Measurements from ENCODE around the gene MSANTD3.
A peak's percentile ranks its signal among the peaks of the same experiment; 100 is the strongest.

Gene MSANTD3

DNA sequence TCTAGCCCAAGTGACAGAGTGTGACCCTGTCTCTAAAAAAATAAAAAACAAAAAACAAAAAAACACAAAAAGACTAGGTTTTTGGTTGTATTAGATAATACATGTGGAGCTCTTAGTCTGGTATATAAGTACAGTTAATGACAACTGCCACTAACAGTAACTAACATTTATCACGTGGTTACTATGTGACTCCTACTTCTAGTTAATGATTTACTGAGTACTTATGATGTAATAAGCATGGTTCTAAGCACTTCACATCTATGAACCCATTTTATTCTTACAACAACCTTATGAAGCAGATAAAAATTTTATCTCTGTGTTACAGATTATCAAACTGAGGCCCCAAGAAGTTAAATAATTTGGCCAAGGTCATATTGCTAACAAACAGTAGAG lies 39.9 kb downstream of the MSANTD3 start:
- no peak for DNase-seq

DNA sequence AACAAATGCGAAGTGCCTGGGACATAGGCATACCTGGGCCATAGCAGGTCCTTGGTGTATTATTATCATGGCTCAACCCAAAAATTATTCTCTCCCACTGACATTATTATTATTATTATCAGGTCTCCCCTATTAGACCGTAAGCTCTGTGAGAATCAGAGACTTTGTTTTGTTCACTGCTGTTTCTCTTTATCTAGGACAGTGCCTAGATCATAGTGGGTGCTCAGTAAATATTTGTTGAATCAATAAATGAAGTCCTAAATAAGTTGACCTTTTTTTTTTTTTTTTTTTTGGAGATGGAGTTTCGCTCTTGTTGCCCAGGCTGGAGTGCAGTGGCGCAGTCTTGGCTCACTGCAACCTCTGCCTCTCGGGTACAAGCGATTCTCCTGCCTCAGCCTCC lies 41.1 kb downstream of the MSANTD3 start:
- no peak for DNase-seq

DNA sequence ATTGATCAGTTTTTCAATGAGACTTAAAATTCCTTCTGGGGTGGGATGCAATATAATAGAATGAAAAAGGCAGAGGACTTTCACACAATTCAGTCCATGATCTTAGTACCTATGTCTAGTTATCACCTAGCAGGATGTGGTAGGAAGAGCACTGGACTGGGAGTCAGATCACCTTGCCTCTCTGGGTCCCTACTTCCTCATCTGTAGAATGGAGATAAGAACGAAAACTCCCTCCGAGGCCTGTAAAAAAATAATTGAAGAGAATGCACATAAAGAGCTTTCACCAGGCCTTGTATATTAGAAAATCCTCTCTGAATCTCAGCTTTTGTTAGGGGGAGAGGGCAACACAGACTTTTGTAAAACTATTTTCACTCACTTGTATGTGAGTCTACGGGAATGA lies 45.3 kb downstream of the MSANTD3 start:
- DNase-seq: no peak

DNA sequence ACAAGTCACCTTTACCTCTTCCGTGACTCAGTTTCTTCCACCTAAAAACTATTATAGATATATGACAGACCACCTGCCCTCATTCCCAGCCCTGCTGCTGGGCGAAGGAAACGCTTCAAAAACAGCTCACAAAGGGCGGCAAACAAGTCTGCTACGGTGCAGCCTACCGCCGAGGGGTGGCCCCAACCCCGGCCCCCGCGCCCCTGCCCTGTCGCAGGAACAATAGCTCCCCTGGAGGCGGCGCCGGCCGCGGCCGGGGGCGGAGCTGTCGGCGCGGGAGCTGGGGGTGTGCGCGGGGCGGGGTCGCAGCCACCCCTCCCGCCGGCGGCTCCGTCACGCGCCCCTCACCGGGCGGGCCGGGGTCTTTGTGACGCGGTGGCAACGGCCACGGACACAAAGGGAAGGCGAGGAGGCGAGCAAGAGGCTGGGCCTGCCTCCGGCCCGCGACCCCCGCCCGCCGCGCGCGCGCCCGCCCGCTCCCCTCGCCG lies 45.9 kb downstream of the MSANTD3 start, which contains the start of gene TMEFF1:
Gene TMEFF1, plus strand, starts transcription at position 362 of the 488 bp plus-strand sequence. CDS start 396 bp downstream, outside the sequence.
- peak; percentile 43 for DNase-seq

DNA sequence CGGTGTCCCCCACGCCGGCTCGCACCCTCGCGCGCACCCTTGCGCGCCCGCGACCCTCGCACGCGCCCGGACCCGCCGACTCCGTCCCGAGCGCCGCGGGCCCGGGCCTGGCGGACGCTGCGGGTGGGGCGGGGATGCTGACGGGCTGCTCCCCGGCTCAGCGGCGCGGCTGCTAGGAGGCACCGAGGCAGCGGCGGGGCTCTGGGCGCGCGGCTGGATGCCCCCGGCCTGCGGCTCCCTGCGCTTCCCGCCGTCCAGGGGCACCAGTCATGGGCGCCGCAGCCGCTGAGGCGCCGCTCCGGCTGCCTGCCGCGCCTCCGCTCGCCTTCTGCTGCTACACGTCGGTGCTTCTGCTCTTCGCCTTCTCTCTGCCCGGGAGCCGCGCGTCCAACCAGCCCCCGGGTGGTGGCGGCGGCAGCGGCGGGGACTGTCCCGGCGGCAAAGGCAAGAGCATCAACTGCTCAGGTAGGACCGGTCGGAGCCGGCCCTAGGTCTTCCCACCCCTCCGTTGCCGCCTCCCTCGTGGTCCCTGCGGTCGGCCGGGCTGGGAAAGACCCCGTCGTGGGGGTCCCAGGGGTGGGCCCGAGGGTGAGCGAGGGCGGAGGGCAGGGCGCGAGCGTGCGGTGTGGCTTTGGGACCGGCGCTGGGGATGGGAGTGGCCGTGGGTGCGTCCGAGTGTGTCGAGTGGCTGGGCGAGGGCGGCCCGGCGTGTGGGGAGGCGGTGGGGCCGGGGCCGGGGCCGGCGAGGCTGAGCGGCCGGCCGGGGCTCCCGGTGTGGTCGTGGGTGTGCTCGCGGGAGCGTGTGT lies 46.5 kb downstream of the MSANTD3 start:
- DNase-seq: peak; percentile 13

DNA sequence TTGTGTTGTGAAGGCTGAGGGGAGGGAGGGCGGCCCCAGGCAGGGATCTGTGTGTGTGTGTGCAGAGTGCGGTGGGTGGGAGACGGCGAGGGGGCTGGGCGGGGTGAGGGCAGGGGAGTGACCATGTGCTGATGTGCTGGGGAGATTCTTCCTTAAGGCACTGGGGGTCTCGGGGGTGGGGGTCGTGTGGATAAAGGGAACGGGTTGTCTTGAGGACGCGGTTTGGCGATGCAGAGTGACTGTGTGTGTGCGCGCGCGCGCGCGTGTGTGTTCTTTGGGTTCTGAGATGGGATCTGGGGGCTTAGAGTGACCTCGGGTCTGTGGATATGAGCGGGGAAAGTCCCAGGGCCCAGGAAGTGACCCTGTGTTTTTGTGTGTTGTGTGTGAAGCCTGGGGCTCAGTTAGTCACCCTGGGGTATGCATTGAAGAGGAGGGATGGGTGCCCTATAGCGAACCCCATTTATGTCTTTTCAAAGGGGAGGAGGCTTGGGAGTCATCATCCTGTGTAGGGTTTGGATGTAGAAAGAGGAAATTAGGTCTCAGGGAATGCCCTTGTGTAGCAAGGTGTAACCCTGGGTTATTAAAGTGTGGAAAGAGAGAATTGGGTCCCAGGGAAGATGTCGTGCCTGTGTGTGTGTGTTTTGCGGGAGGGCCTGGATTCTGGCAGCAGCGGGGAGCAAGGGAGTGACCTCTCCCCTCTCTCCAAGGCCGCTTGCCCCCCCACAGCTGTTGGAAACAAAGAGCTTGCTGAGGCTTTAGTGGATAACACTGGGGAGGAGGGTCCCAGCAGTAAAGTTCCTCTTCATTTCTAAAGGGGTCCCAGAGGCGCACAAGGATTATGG lies 47.4 kb downstream of the MSANTD3 start:
- DNase-seq: no peak

DNA sequence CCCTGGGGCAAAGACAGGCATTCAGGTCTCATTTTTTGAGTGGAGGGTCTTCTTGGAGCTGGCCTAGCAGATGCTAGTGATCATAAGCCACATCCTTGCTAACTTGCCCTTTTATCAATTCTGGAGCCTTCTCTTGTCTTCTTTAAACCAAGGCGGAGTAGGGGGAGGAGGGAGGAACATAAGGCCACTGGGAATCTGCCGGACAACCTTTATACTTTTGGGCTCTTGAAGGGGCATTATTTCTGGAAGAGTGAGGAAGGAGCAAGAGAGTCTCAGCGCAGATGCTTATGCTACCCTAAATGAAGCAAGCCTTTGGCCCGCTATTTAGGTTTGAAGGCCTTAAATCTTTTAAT lies 48.0 kb downstream of the MSANTD3 start:
- DNase-seq: no peak

DNA sequence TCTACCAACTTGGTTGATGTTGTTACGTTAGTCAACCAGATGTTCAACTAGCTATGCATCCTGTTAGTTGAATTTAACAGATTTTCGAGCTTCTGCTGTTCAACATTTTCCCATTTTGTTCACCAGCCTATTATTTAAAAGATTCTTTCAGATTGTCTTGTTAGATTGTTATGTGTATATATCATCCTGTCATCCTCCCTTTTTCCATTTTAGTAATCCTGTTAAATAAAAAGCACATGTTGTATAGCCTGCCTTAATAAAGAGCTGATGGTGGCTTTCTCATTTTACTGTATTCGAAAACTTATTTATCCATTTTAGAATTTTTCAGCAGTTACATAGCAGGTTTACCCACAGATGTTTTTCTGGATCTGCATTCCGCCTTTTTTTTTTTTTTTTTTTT lies 50.3 kb downstream of the MSANTD3 start:
- no peak for DNase-seq

DNA sequence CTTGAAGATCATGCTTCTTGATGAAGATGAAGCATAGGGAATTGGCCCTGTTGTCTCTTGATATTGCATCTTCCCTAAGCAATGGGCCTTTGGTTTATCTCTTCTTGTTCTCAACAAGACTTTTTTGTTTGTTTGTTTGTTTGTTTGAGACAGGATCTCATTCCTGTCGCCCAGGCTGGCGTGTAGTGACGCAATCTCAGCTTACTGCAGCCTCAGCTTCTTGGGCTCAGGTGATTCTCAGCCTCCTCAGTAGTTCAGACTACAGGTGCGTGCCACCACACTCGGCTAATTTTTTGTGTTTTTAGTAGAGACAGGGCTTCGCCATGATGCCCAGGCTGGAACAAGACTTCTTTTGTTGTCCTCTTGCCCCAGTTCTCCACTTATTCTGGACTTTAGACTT lies 51.2 kb downstream of the MSANTD3 start:
- DNase-seq: no peak

DNA sequence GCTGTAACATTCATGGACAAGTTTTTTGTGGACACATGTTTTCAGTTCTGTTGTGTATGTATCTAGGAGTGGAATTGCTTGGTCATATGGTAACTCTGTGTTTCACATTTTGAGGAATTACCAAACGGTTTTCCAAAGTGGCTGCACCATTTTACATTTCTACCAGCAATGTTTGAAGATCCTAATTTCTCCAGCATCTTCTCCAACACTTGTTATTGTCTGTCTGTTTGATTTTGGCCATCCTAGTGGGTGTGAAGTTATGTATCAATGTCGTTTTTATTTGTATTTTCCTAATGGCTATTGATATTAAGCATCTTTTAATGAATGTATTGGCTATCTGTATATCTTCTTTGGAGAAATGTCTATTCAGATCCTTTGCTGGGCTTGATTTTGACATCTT lies 52.9 kb downstream of the MSANTD3 start:
- no peak for DNase-seq

DNA sequence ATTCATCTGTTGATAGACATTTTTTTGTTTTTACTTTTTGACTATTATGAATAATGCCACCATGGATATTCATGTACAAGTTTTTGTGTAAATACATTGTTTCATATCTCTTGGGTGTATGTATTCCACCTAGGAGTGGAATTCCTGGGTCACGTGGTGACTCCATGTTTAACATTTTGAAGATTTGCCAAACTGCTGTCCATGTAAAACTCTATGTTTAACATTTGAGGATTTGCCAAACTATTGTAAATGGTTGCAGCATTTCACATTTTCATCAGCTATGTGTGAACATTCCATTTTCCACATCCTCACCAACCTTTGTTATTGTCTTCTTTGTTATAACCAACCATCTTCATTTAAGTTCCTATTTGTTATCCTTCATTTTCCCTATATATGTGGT lies 58.3 kb downstream of the MSANTD3 start:
- DNase-seq: no peak

DNA sequence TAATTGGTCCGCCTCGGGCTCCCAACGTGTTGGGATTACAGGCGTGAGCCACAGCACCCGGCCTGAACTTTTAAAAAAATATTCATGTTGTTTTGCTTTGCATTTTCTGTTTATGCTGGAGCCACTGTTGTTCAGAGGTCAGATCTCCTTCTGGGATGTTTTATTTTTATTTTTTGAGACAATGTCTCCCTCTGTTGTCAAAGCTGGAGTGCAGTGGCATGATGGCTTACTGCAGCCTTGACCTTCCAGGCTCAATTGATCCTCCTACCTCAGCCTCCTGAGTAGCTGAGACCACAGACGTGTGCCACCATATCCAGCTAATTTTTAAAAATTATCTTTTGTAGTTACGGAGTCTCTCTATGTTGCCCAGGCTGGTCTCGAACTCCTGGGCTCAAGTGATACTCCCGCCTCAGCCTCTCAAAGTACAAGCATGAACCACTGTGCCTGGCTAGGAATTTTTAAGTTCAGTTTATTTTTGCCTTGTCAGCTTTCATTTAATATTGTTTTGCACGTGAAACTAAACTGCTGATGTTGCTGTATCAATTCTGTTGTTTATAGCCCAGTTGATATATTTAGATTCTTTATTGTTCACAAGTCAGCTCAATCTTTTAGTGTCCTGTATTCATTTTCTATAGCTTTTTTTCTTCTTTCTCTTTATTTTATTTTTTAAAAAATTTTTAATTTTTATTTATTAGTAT lies 59.7 kb downstream of the MSANTD3 start:
- no peak for DNase-seq

DNA sequence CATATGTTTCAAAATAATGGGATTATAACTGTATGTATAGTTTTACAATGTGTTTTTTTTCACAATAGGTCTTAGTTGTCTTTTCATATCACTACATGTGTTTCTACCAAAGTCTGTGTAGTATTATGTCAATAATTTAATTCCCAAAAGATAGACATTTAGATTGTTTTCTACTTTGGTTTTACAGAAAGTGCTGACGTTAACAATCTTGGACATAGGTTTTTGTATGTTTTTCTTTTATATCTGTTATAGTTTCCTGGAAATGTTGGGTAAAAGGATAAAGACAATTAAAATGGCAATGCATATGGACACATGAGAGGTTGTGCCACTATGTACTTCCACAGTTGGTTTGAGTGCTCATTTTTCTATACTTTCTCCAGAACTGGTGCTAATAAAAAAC lies 61.2 kb downstream of the MSANTD3 start:
- no peak for DNase-seq

DNA sequence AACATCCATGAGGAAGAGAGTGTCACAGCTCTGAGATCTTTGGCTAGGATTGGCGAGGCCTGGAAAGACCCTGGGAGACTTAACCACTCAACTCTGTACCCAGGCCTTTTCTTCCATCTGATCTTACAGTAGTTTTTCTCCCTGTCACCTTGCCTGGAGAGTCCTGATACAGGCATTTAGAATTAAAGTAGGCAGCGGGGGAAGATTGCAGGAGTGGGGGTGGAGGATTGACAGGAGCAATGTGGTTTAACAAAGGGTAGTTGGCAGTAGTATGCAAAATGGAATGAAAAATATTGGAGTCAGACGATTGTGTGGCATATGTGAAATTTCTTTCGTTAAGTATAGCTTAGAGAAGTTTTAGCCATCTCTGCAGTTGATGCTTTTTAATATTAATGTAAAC lies 62.9 kb downstream of the MSANTD3 start:
- no peak for DNase-seq

DNA sequence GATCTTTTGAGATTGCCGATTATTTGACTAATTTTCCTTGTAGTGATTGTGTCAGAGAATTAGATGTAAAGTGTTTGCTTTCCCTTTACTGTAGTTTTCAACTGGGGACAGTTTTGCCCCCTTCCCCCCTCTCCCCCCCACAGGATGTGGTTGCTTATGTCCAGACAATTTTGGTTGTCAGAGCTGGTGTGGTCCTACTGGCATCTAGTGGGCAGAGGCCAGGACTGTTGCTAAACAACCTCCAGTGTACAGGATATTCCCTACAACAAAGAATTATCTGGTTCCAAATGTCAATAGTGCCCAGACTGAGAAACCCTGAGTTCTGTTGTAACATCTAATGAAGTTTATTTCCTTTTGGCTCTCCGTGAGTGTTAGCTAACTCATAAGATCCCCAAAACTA lies 66.0 kb downstream of the MSANTD3 start:
- DNase-seq: no peak

DNA sequence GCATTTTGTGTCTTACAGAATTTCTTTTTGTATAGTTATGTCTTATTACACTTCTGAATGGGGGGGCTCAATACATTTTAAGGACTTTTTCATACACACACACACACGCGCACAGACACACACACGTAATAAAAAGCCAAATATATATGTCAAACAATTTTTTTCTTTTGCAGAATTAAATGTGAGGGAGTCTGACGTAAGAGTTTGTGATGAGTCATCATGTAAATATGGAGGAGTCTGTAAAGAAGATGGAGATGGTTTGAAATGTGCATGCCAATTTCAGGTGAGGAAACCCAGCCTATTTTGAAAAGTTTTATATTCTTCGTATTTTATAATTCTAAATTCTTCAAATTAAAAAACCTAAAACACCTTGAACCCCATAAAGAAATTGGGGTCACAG lies 71.6 kb downstream of the MSANTD3 start:
- DNase-seq: no peak

DNA sequence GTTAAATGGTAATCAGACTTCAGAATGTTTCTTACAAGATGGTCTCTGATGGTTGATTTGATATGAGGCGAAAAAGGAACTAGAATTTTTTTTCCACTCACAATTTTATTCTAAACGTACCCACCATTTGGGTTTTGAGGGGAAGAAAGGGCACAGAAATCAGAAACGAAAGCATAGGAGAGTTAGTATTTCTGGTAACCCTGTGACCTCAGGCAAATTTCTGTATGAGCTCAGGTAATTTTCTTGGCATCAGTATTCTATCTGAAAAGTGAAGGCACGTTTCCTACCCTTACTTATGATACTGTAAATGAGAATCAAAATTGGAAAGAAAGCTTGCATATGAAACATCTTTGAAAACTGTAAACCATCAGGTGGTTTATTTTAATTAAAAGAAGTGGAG lies 72.5 kb downstream of the MSANTD3 start:
- no peak for DNase-seq

DNA sequence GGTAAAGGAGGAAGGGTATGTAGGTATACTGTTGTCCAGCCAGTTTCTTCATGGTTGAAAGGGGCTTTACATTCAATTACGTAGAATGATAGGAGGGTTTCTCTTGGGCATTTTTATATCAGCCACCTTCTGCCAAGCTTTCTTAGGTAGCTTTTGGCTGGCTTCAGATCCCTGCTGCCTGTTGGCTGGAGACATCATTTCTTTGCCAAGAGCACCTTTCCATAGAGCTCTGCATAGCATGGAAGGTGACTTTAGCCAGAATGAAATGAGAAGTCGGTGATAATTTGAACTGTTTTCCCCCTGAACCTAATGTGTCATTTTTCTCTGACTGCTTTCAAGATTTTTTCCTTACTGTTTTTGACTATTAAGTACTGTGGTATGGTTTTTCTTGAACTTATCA lies 72.9 kb downstream of the MSANTD3 start:
- no peak for DNase-seq

Data from NCI-H1105 treated with DMSO at 0.1 percent for 48 hours (cell line).